NT2/D1 (cell line): ENCODE results near the gene MIER3.

Source experiments
- SUZ12 ChIP-seq: IDR thresholded peaks from 2 replicates; pipeline ENCODE4 v1.6.1; 2011; ENCODE audit not compliant: insufficient read length, insufficient read depth; ENCODE audit errors: extremely low read depth
- YY1 ChIP-seq: IDR thresholded peaks from 2 replicates; pipeline ENCODE4 v1.6.1; 2011; ENCODE audit not compliant: insufficient read length, insufficient read depth
- ZNF274 ChIP-seq: IDR thresholded peaks from 2 replicates; pipeline ENCODE4 v1.6.1; 2011; ENCODE audit warnings: mild to moderate bottlenecking, low read depth, low read length

- no peak for TF ChIP-seq ZNF274
- no peak for TF ChIP-seq YY1
- TF ChIP-seq SUZ12 = no peak
Measured at GRCh38 chr5:56938858-56939257, 13.1 kb downstream of the MIER3 start.
